Mesenchymal stem cell (in vitro differentiated cells and primary cell): Measurements from ENCODE around the gene RERE.
A peak's percentile ranks its signal among the peaks of the same experiment; 100 is the strongest.

Source experiments
- DNase-seq: peaks from one replicate; pipeline ENCODE4 v3.0.0-alpha.2; 2013
- H2AFZ ChIP-seq: one replicate; pipeline ENCODE4 v1.6.1; 2013; ENCODE audit warnings: low read depth, mild to moderate bottlenecking, control low read depth, inconsistent platforms, low read length, moderate library complexity
- H2AK5ac ChIP-seq: 2 replicates; pipeline ENCODE4 v1.6.1; 2013; ENCODE audit warnings: low read length, moderate library complexity, mild to moderate bottlenecking, inconsistent platforms; ENCODE audit not compliant: severe bottlenecking
- H2BK120ac ChIP-seq: one replicate; pipeline ENCODE4 v1.6.1; 2013; ENCODE audit warnings: low read depth, mild to moderate bottlenecking, inconsistent platforms, low read length, moderate library complexity
- H2BK12ac ChIP-seq, 2 experiments: one replicate each; pipeline ENCODE4 v1.6.1; 2013; ENCODE audit warnings: inconsistent platforms in 2 of 2, low read length in 2 of 2, mild to moderate bottlenecking in 2 of 2, moderate library complexity in 2 of 2, control low read depth in 1 of 2
- H2BK15ac ChIP-seq: one replicate; pipeline ENCODE4 v1.6.1; 2013; ENCODE audit warnings: mild to moderate bottlenecking, low read depth, inconsistent platforms; ENCODE audit not compliant: poor library complexity, severe bottlenecking
- H2BK5ac ChIP-seq: 2 replicates; pipeline ENCODE4 v1.6.1; 2013; ENCODE audit warnings: low read depth, mild to moderate bottlenecking, low read length, control low read depth, inconsistent platforms; ENCODE audit not compliant: poor library complexity, severe bottlenecking
- H3K14ac ChIP-seq, 2 experiments: one replicate each; pipeline ENCODE4 v1.6.1; 2013; ENCODE audit warnings: inconsistent platforms in 2 of 2, low read length in 2 of 2, control low read depth in 1 of 2, mild to moderate bottlenecking in 1 of 2, moderate library complexity in 1 of 2
- H3K18ac ChIP-seq, 2 experiments: one replicate each; pipeline ENCODE4 v1.6.1; 2013; ENCODE audit warnings: inconsistent platforms in 2 of 2, low read length in 2 of 2, control low read depth in 1 of 2, low read depth in 1 of 2, mild to moderate bottlenecking in 1 of 2
- H3K23ac ChIP-seq, 2 experiments: one replicate each; pipeline ENCODE4 v1.6.1; 2013; ENCODE audit warnings: inconsistent platforms in 2 of 2, low read length in 2 of 2, mild to moderate bottlenecking in 2 of 2, moderate library complexity in 2 of 2, control low read depth in 1 of 2
- H3K27ac ChIP-seq: 2 replicates; pipeline ENCODE4 v1.5.1; 2013; ENCODE audit warnings: mild to moderate bottlenecking, moderate library complexity, low read length, control low read depth, inconsistent platforms; ENCODE audit not compliant: poor library complexity, severe bottlenecking
- H3K27me3 ChIP-seq, 2 experiments: 2 replicates each; pipeline versions ENCODE4 v1.6.1 to v1.7.0; 2013; ENCODE audit warnings: low read length in 2 of 2, mild to moderate bottlenecking in 2 of 2, moderate library complexity in 2 of 2, control low read depth in 1 of 2, inconsistent platforms in 1 of 2; ENCODE audit not compliant: control insufficient read depth in 1 of 2, insufficient read depth in 1 of 2
- H3K36me3 ChIP-seq, 2 experiments: 2 replicates each; pipeline versions ENCODE4 v1.6.1 to v1.7.0; 2013; ENCODE audit warnings: low read length in 2 of 2, control low read depth in 1 of 2, inconsistent platforms in 1 of 2, low read depth in 1 of 2, mild to moderate bottlenecking in 1 of 2; ENCODE audit not compliant: insufficient read depth in 2 of 2, control insufficient read depth in 1 of 2
- H3K4ac ChIP-seq, 2 experiments: one replicate each; pipeline ENCODE4 v1.6.1; 2013; ENCODE audit warnings: inconsistent platforms in 2 of 2, low read length in 2 of 2, mild to moderate bottlenecking in 2 of 2, moderate library complexity in 2 of 2, control low read depth in 1 of 2, low read depth in 1 of 2
- H3K4me1 ChIP-seq: 2 replicates; pipeline ENCODE4 v1.6.1; 2013; ENCODE audit warnings: low read depth, low read length, control low read depth; ENCODE audit not compliant: control insufficient read depth, insufficient read depth
- H3K4me2 ChIP-seq: 2 replicates; pipeline ENCODE4 v1.6.1; 2013; ENCODE audit warnings: low read length, mild to moderate bottlenecking, inconsistent platforms; ENCODE audit not compliant: poor library complexity, severe bottlenecking
- H3K4me3 ChIP-seq, 2 experiments: 2 replicates each; pipeline versions ENCODE4 v1.5.1 to v1.7.0; 2013; ENCODE audit warnings: low read length in 2 of 2, mild to moderate bottlenecking in 2 of 2, control low read depth in 1 of 2, low read depth in 1 of 2; ENCODE audit not compliant: insufficient read depth in 1 of 2
- H3K79me1 ChIP-seq: replicated peaks from 2 replicates; pipeline ENCODE4 v1.6.1; 2013; ENCODE audit warnings: mild to moderate bottlenecking, control low read depth, low read length, inconsistent platforms; ENCODE audit not compliant: poor library complexity, severe bottlenecking
- H3K9ac ChIP-seq: 2 replicates; pipeline ENCODE4 v1.7.0; 2013; ENCODE audit warnings: mild to moderate bottlenecking, low read length, moderate library complexity
- H3K9me3 ChIP-seq: 2 replicates; pipeline ENCODE4 v1.7.0; 2013; ENCODE audit warnings: mild to moderate bottlenecking, low read length; ENCODE audit not compliant: control insufficient read depth
- H4K8ac ChIP-seq: one replicate; pipeline ENCODE4 v1.6.1; 2013; ENCODE audit warnings: inconsistent platforms, mild to moderate bottlenecking, low read length, moderate library complexity
- H4K91ac ChIP-seq: one replicate; pipeline ENCODE4 v1.6.1; 2013; ENCODE audit warnings: mild to moderate bottlenecking, low read length, inconsistent platforms
- WGBS: methylation state at CpG from one replicate; pipeline ENCODE4 v1.1.7; 2013; ENCODE audit warnings: mixed read lengths; 5-methylcytosine and 5-hydroxymethylcytosine counted together

Gene RERE

DNA sequence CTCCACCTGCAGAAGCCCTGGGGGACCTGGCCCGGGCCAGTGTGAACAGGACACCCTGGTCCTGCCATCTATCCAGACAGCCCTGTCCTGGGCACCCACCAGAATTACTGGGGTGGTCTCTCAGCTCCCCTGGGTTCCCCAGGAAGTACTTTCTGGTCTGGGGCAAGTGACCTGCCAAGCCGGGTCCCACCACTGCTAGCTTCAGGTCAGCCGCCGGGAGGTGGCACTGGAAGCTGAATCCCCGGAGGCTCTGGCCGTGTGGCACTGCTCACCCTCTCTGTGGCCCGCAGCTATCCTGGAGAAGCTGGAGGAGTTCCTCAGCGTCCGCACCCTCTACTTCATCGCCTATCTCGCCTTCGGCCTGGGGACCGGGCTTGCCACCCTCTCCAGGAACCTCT, 478.2 kb downstream of the RERE start:
- Histone ChIP-seq H2BK12ac (peak overlapping the region in 1 of 2 experiments; percentile 55), H2BK120ac (no peak overlapping the region), H3K27ac (no peak overlapping the region), H3K18ac (no peak overlapping the region), H4K91ac (no peak overlapping the region), H3K4ac (no peak overlapping the region), H3K36me3 (peaks cover 0 to 6% of the 10 kb centered on the region in 2 experiments), H3K4me1 (peaks cover 14% of the 10 kb centered on the region), H3K79me1 (no peaks in the 10 kb centered on the region), H2BK5ac (no peak overlapping the region), H3K4me2 (no peak overlapping the region), H3K4me3 (no peak overlapping the region), H3K23ac (no peak overlapping the region), H3K14ac (no peak overlapping the region), H2AK5ac (no peak overlapping the region), H3K27me3 (no peaks in the 10 kb centered on the region), H3K9ac (no peak overlapping the region), H3K9me3 (no peaks in the 10 kb centered on the region), H2BK15ac (no peak overlapping the region), H2AFZ (no peak overlapping the region), H4K8ac (no peak overlapping the region)
- no peak for DNase-seq
- 94% methylated on average over 13 of the region's 13 CpGs for WGBS

- WGBS, result 95% methylated on average over 23 of the region's 26 CpGs
- Histone ChIP-seq H3K18ac (no peak overlapping the region), H2BK120ac (no peak overlapping the region)
Observed at GRCh38 chr1:8338526-8339202, 478.8 kb downstream of the RERE start.

GRCh38 chr1:8337776-8338525, 479.5 kb downstream of the RERE start:
- Histone ChIP-seq H2AK5ac (no peak overlapping the region), H2BK15ac (no peak overlapping the region), H4K91ac (peak overlapping the region; percentile 48), H2BK5ac (no peak overlapping the region), H3K36me3 (peaks cover 0 to 6% of the 10 kb centered on the region in 2 experiments), H3K4me2 (no peak overlapping the region), H3K79me1 (no peaks in the 10 kb centered on the region), H3K9me3 (no peaks in the 10 kb centered on the region), H3K4me1 (peaks cover 3% of the 10 kb centered on the region), H3K27me3 (no peaks in the 10 kb centered on the region), H3K9ac (no peak overlapping the region), H3K4ac (no peak overlapping the region), H2BK12ac (no peak overlapping the region), H3K14ac (no peak overlapping the region), H4K8ac (no peak overlapping the region), H2BK120ac (no peak overlapping the region), H2AFZ (no peak overlapping the region), H3K18ac (no peak overlapping the region), H3K27ac (no peak overlapping the region), H3K23ac (no peak overlapping the region), H3K4me3 (no peak overlapping the region)
- DNase-seq, result no peak
- 93% methylated on average over 21 of the region's 25 CpGs for WGBS

More at GRCh38 chr1:8338526-8339202, 478.8 kb downstream of the RERE start:
- Histone ChIP-seq H3K9ac (no peak overlapping the region), H2BK15ac (no peak overlapping the region), H3K4me2 (no peak overlapping the region), H3K27ac (no peak overlapping the region), H3K79me1 (no peaks in the 10 kb centered on the region), H2BK5ac (no peak overlapping the region), H4K91ac (no peak overlapping the region), H3K4ac (no peak overlapping the region), H3K9me3 (no peaks in the 10 kb centered on the region), H3K23ac (no peak overlapping the region), H2AFZ (no peak overlapping the region), H2BK12ac (no peak overlapping the region), H3K36me3 (peaks cover 0 to 6% of the 10 kb centered on the region in 2 experiments), H3K4me1 (peaks cover 9% of the 10 kb centered on the region), H3K14ac (no peak overlapping the region), H4K8ac (no peak overlapping the region), H2AK5ac (no peak overlapping the region), H3K4me3 (no peak overlapping the region), H3K27me3 (no peaks in the 10 kb centered on the region)
- DNase-seq, result no peak

DNA sequence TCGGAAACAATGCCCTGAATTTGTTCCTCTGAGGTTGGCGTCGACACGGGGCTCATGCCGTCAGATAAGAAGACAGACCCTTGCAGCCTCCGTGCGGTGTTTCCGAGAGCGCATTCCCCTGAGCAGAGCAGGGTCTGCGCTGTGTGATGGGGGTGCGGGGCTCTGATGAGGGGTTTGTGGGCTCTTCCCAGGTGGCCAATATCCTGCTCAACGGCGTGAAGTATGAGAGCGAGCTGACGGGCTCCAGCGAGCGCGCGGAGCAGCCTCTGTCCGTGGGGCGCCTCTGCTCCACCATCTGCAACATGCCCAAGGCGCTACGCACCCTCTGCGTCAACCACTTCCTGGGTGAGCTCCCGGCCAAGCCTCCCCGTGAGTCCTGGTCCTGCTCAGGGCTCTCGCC, 482.2 kb downstream of the RERE start:
- no peak for DNase-seq
- Histone ChIP-seq H3K4ac (no peak overlapping the region), H2AK5ac (no peak overlapping the region), H3K9me3 (no peaks in the 10 kb centered on the region), H3K9ac (no peak overlapping the region), H3K18ac (no peak overlapping the region), H3K79me1 (no peaks in the 10 kb centered on the region), H3K4me3 (no peak overlapping the region), H2BK5ac (no peak overlapping the region), H4K8ac (no peak overlapping the region), H3K23ac (no peak overlapping the region), H2BK120ac (no peak overlapping the region), H3K14ac (no peak overlapping the region), H3K4me2 (no peak overlapping the region), H2BK12ac (no peak overlapping the region), H4K91ac (no peak overlapping the region), H2BK15ac (no peak overlapping the region), H3K36me3 (peaks cover 0 to 6% of the 10 kb centered on the region in 2 experiments), H3K4me1 (no peaks in the 10 kb centered on the region), H3K27me3 (no peaks in the 10 kb centered on the region), H2AFZ (no peak overlapping the region), H3K27ac (no peak overlapping the region)
- WGBS, result 95% methylated on average over 27 of the region's 27 CpGs
